ENCODE data around the gene WNT2B.

WNT2B gene

DNA sequence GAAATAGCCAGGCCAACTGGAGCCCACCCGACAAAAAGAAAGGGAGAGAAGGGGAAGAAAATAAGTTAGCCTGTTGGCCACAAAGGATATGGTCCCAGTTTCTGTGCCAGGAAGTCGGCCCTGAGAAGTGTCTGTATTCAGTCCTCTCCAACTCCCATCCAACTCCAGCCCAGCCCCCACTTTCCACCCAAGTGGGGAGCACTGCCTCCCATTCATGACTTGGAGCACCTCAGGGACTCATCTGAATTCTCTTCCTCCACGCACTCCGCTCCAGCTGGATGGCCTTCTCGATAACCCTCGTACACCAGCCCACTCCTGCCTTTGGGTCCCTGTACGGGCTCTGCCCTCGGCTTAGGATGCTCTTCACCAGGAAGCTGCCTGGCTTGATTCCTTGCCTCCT lies 2.0 kb upstream of the WNT2B start:
- Mint-ChIP-seq H3K27ac (ENCODE audit: low read depth) (no peak overlapping the region), H3K4me1 (peaks cover 7% of the 10 kb centered on the region), H3K36me3 (ENCODE audit: insufficient read depth) (peaks cover 2% of the 10 kb centered on the region), H3K27me3 (peaks cover 43% of the 10 kb centered on the region), H3K9me3 (no peaks in the 10 kb centered on the region), H3K4me3 (peak overlapping the region; percentile 84)
- ATAC-seq (replicated peaks; ENCODE audit: extremely low read depth, poor library complexity, severe bottlenecking) (no peak), DNase-seq (ENCODE audit: low spot score in 2 of 2) (no peak)

DNA sequence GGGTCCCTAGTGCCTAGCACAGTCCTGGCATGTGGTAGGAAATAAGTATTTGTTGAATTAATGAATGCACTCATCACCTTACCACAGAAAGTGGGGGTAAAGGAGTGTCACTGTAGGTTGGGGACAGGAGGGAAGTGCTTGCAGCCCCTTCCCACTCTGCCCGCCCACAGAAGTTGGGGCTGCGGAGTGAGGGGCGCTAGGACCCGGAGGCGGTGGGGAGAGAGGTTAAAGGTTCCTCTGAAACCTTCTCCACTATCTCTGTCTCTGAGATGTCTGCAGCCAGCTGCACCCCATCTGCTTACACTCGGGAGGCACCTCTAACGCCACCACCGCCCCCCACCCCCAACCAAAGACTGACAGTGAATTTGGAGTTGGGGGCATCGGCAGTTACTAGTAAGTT lies 1.4 kb upstream of the WNT2B start:
- Mint-ChIP-seq H3K27ac (ENCODE audit: low read depth) (no peak overlapping the region), H3K27me3 (peaks cover 39% of the 10 kb centered on the region), H3K4me1 (peaks cover 7% of the 10 kb centered on the region), H3K36me3 (ENCODE audit: insufficient read depth) (peaks cover 2% of the 10 kb centered on the region), H3K9me3 (no peaks in the 10 kb centered on the region), H3K4me3 (peak overlapping the region; percentile 84)
- no peak for ATAC-seq (replicated peaks; ENCODE audit: extremely low read depth, poor library complexity, severe bottlenecking)
- no peak for DNase-seq (ENCODE audit: low spot score in 2 of 2)

DNA sequence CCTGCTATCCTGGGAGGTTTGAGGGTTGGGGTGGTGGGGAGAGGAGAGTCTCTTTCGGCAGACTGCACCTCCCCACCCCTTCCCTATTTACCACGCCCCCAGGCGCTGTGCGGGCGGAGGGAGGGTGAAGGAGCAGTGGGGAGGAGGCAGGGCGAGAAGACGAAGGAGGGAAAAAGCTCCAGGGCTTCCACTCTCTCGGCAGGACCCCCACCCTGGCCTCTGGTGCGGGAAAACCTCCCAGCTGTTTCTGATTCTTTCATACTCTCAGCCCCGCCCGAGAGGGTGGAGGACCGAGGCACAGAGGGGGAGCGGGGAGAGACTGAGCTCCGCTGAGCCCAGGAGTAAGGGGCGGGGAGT lies 866 bp upstream of the WNT2B start:
- peaks cover 33% of the 10 kb centered on the region for H3K27me3 Mint-ChIP-seq
- no peak overlapping the region for H3K27ac Mint-ChIP-seq (ENCODE audit: low read depth)
- DNase-seq (ENCODE audit: low spot score in 2 of 2), result no peak
- no peaks in the 10 kb centered on the region for H3K9me3 Mint-ChIP-seq
- peaks cover 2% of the 10 kb centered on the region for H3K36me3 Mint-ChIP-seq (ENCODE audit: insufficient read depth)
- ATAC-seq (replicated peaks; ENCODE audit: extremely low read depth, poor library complexity, severe bottlenecking), result no peak
- peak overlapping the region; percentile 84 for H3K4me3 Mint-ChIP-seq
- peaks cover 7% of the 10 kb centered on the region for H3K4me1 Mint-ChIP-seq

DNA sequence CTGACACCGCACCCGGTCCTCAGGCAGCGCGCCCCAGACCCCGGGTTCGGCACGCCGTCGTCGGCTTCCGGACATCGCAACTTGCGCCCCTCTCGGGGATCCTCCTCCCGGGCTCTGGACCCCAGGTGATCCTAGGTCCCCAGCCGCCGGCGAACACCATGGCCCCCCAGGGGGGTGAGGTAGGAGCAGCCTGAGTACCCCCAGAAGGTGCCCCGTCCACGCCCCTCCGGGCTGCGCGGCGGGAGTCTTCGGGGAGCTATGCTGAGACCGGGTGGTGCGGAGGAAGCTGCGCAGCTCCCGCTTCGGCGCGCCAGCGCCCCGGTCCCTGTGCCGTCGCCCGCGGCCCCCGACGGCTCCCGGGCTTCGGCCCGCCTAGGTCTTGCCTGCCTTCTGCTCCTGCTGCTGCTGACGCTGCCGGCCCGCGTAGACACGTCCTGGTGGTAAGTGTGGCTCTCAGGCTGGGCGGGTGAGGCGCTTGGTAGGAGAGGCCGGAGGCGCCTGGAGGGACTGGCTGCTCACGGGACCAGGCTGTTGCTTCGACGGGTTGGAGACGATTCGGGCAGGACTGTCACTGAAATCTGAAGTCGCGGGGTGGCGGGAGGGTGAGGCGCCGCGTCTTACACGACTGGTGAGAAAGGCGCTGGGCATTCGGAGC lies 367 bp downstream of the WNT2B start:
- Mint-ChIP-seq H3K4me3 (peak overlapping the region; percentile 84), H3K9me3 (no peaks in the 10 kb centered on the region), H3K4me1 (peaks cover 7% of the 10 kb centered on the region), H3K27me3 (peaks cover 21% of the 10 kb centered on the region), H3K36me3 (ENCODE audit: insufficient read depth) (peaks cover 2% of the 10 kb centered on the region), H3K27ac (ENCODE audit: low read depth) (no peak overlapping the region)
- ATAC-seq (replicated peaks; ENCODE audit: extremely low read depth, poor library complexity, severe bottlenecking), result peak; percentile 44
- DNase-seq (ENCODE audit: low spot score in 2 of 2), result peak in 1 of 2 donors; percentile 22

DNA sequence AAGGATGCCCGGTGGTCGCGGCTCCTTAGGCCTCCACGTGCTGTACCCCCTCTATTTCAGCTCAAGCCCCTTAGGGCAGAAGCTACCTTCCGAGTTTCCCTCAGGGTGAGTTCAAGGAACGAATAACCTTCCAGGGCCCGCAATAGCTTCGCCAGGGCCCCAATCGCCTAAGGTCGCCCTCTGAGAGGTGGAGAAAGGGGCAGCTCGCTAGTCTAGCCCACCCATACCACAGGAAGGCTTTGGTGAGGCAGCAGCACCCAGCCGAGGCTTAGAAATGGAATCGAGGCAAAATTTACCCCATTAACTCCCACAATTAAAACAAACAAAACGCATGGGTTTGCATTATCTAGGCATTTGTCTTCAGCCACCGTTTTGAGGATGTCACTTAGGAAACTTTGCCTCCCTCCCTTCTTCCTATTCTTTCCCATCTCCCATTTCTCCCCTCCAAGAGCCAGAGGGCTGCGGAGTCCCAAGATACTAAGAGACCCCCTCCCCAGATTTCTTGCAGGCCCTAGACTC lies 954 bp downstream of the WNT2B start:
- Mint-ChIP-seq H3K36me3 (ENCODE audit: insufficient read depth) (peaks cover 2% of the 10 kb centered on the region), H3K27ac (ENCODE audit: low read depth) (no peak overlapping the region), H3K9me3 (no peaks in the 10 kb centered on the region), H3K4me3 (peak overlapping the region; percentile 84), H3K27me3 (peaks cover 15% of the 10 kb centered on the region), H3K4me1 (peaks cover 7% of the 10 kb centered on the region)
- DNase-seq (ENCODE audit: low spot score in 2 of 2) (no peak), ATAC-seq (replicated peaks; ENCODE audit: extremely low read depth, poor library complexity, severe bottlenecking) (no peak)

DNA sequence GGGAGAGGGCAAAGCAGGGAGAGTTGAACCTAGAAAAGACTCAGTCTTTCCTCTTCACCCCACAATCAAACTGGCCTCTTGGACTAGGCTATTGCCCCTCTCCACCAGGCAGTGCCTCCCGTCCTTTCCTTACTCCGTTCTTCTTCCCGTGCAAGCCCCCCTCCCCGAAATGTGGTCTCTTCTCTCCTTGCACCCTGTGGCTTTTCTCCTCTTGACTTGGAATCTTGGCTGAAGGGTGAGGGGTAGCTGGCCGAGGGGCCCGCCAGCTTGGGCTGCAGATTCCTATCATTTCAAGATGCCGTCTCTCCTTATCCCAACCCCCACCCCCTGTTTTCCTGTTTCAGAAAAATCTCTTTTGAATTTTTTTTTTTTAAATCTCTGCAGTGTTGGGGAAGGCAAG lies 1.6 kb downstream of the WNT2B start:
- Mint-ChIP-seq H3K4me1 (peaks cover 7% of the 10 kb centered on the region), H3K27me3 (peaks cover 9% of the 10 kb centered on the region)

DNA sequence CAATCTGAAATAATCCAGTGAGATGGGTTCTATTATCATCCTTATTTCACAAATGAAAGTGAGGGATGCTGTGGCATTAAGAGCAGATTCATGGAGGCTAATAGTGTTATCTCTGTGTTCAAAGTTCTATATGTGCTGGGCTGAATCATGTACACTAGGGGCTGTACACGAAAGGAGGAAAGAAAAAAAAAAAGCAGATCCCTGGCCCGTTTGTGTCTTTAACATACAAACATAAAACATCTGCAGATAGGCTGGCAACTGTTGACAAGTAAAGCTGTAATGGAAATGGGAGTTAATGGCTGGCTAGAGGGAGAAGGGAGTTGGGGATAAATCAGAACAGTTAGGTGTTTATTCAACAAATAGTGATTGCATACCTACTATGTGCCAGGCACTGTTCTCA lies 3.1 kb downstream of the WNT2B start:
- ATAC-seq (replicated peaks; ENCODE audit: extremely low read depth, poor library complexity, severe bottlenecking), result no peak
- H3K9me3 Mint-ChIP-seq, result no peaks in the 10 kb centered on the region
- no peak overlapping the region for H3K27ac Mint-ChIP-seq (ENCODE audit: low read depth)
- peaks cover 6% of the 10 kb centered on the region for H3K4me1 Mint-ChIP-seq
- peaks cover 2% of the 10 kb centered on the region for H3K36me3 Mint-ChIP-seq (ENCODE audit: insufficient read depth)
- no peak for DNase-seq (ENCODE audit: low spot score in 2 of 2)
- no peak overlapping the region for H3K4me3 Mint-ChIP-seq
- H3K27me3 Mint-ChIP-seq, result peaks cover 4% of the 10 kb centered on the region

More for the DNA sequence above, 1.6 kb downstream of the WNT2B start:
- Mint-ChIP-seq H3K4me3 (peak overlapping the region; percentile 84), H3K27ac (ENCODE audit: low read depth) (no peak overlapping the region), H3K9me3 (no peaks in the 10 kb centered on the region), H3K36me3 (ENCODE audit: insufficient read depth) (peaks cover 2% of the 10 kb centered on the region)
- no peak for DNase-seq (ENCODE audit: low spot score in 2 of 2)
- ATAC-seq (replicated peaks; ENCODE audit: extremely low read depth, poor library complexity, severe bottlenecking), result no peak

DNA sequence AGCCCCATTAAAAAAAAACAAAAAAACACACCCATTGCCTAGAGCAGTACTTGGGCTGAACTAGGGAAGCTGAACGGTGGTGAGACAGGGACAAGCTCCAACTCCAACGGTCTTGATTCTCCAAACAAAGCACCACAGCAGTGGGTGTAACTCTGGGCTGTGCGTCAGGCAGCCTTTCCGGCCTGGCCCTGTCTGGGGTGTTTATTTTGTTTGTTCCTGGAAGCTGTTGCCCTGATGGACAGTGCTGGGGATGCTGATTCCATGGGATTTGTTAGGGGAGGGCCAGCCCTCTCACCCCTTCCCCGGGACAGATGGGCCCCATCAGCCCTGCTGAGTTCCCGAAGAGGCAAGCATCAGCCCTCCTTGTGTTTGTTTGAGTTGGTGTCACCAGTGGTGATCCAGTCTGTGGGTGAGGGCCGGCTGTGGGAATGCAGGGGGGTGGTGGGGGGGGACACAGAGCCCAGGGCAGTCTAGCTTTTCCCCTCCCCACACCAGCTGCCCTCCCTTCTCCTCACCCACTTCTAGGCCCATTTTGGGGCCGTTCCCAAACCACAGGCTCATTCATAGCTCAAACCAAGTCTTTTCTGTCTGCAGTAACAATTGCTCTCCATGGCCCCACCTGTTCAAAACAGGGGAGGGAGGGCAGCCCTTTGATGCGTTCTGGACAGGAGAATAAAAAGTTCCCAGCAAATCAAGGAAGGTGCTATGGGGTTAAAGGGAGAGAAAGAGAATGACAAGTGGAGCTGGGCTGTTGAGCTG lies 4.5 kb downstream of the WNT2B start:
- no peaks in the 10 kb centered on the region for H3K9me3 Mint-ChIP-seq
- H3K4me3 Mint-ChIP-seq, result no peak overlapping the region
- H3K27ac Mint-ChIP-seq (ENCODE audit: low read depth), result no peak overlapping the region
- peaks cover 2% of the 10 kb centered on the region for H3K36me3 Mint-ChIP-seq (ENCODE audit: insufficient read depth)
- no peaks in the 10 kb centered on the region for H3K4me1 Mint-ChIP-seq
- no peak for DNase-seq (ENCODE audit: low spot score in 2 of 2)
- H3K27me3 Mint-ChIP-seq, result no peaks in the 10 kb centered on the region
- ATAC-seq (replicated peaks; ENCODE audit: extremely low read depth, poor library complexity, severe bottlenecking), result no peak

DNA sequence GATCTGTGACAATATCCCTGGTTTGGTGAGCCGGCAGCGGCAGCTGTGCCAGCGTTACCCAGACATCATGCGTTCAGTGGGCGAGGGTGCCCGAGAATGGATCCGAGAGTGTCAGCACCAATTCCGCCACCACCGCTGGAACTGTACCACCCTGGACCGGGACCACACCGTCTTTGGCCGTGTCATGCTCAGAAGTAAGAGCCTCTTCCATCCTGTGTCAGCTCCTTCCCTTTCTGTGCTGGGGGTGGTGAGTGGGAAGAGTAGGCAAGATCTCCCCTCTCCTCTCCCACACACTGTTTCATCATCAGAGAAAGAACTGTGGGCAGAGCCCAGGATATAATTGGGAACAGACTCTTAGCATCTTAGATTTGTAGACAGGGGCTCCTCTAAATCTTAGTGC lies 6.1 kb downstream of the WNT2B start:
- no peak overlapping the region for H3K4me3 Mint-ChIP-seq
- no peaks in the 10 kb centered on the region for H3K27me3 Mint-ChIP-seq
- H3K4me1 Mint-ChIP-seq, result no peaks in the 10 kb centered on the region
- H3K27ac Mint-ChIP-seq (ENCODE audit: low read depth), result no peak overlapping the region
- H3K36me3 Mint-ChIP-seq (ENCODE audit: insufficient read depth), result no peaks in the 10 kb centered on the region
- no peaks in the 10 kb centered on the region for H3K9me3 Mint-ChIP-seq
- DNase-seq (ENCODE audit: low spot score in 2 of 2) (no peak), ATAC-seq (replicated peaks; ENCODE audit: extremely low read depth, poor library complexity, severe bottlenecking) (no peak)

DNA sequence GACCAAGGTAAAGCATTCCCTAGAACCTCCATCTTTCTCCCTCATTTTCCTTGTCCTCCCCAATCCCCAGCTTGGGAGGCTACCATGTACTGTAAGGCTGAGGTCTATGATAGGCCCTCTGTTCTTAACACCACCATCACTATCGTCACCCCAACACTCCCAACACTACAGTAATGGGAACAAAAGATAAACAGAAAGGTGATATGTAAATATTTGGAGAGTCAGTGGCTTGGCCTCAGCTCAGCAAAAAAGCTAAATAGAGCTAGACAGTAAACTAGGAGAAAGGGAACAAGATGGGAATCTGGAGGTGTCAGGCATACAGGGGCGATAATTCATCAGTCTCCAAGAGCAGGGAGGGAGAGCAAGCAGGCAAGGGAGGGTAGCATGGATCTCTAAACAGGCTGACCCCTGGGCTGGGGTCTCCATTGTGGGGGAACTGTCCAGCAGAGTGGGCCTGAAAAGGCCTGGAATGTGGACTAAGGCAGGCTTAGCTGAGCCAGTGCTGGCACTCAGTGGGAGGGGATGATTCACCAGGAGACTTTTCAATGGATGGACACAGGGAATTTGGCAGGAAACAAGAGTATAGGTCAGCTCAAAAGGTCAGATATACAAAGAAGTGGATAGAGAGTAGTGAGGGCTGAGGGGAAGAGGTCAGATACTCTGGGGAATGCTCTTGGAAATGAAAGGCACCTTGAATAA lies 6.7 kb downstream of the WNT2B start:
- no peak for ATAC-seq (replicated peaks; ENCODE audit: extremely low read depth, poor library complexity, severe bottlenecking)
- H3K4me3 Mint-ChIP-seq, result no peak overlapping the region
- no peaks in the 10 kb centered on the region for H3K9me3 Mint-ChIP-seq
- no peak overlapping the region for H3K27ac Mint-ChIP-seq (ENCODE audit: low read depth)
- no peak for DNase-seq (ENCODE audit: low spot score in 2 of 2)
- H3K36me3 Mint-ChIP-seq (ENCODE audit: insufficient read depth), result no peaks in the 10 kb centered on the region
- H3K27me3 Mint-ChIP-seq, result no peaks in the 10 kb centered on the region
- no peaks in the 10 kb centered on the region for H3K4me1 Mint-ChIP-seq

DNA sequence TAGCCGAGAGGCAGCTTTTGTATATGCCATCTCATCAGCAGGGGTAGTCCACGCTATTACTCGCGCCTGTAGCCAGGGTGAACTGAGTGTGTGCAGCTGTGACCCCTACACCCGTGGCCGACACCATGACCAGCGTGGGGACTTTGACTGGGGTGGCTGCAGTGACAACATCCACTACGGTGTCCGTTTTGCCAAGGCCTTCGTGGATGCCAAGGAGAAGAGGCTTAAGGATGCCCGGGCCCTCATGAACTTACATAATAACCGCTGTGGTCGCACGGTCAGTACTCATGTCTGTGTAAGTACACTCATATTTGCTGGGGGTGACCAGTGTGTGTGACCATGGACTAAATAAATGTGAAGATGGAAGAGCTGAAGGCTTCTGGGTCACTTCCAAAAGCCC lies 7.4 kb downstream of the WNT2B start:
- ATAC-seq (replicated peaks; ENCODE audit: extremely low read depth, poor library complexity, severe bottlenecking) (no peak), DNase-seq (ENCODE audit: low spot score in 2 of 2) (no peak)
- H3K4me1 Mint-ChIP-seq, result no peaks in the 10 kb centered on the region
- H3K36me3 Mint-ChIP-seq (ENCODE audit: insufficient read depth), result no peaks in the 10 kb centered on the region
- H3K27ac Mint-ChIP-seq (ENCODE audit: low read depth), result no peak overlapping the region
- H3K4me3 Mint-ChIP-seq, result no peak overlapping the region
- no peaks in the 10 kb centered on the region for H3K9me3 Mint-ChIP-seq
- no peaks in the 10 kb centered on the region for H3K27me3 Mint-ChIP-seq

DNA sequence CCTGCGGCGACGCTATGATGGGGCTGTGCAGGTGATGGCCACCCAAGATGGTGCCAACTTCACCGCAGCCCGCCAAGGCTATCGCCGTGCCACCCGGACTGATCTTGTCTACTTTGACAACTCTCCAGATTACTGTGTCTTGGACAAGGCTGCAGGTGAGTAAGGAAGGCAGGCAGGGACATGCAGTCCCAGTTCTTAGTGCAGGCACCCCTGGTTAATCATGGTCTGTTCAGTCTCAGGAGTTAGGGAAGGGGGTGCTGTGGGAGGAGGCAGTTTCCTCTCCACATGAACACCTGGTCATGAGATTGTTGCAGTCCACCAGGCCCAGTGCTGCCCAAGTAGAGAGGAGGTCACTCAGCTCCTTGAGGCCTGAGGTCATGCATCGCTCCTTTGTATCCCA lies 8.5 kb downstream of the WNT2B start:
- no peak overlapping the region for H3K4me3 Mint-ChIP-seq
- no peak overlapping the region for H3K27ac Mint-ChIP-seq (ENCODE audit: low read depth)
- H3K4me1 Mint-ChIP-seq, result no peaks in the 10 kb centered on the region
- DNase-seq (ENCODE audit: low spot score in 2 of 2) (no peak), ATAC-seq (replicated peaks; ENCODE audit: extremely low read depth, poor library complexity, severe bottlenecking) (no peak)
- H3K27me3 Mint-ChIP-seq, result no peaks in the 10 kb centered on the region
- H3K36me3 Mint-ChIP-seq (ENCODE audit: insufficient read depth), result no peaks in the 10 kb centered on the region
- H3K9me3 Mint-ChIP-seq, result no peaks in the 10 kb centered on the region

DNA sequence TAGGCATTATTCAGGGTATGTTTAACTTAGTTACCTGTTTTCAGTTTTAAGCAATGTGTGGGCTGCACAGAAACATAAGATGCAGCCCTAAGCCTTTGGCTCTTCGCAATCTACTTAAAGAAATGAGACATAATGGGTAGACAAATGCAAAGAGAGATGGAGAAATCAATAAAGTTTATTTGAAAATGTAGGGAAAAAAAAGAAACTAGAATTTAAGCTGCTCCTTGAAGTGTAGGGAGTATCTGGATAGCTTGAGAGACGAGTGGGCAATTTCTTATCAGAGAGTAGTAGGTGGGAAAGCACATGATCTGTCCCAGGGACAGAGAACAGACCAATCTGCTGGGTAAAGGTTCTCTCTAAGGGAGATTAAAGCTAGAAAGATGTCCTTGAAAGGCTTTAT lies 8.9 kb downstream of the WNT2B start:
- ATAC-seq (replicated peaks; ENCODE audit: extremely low read depth, poor library complexity, severe bottlenecking) (no peak), DNase-seq (ENCODE audit: low spot score in 2 of 2) (no peak)
- H3K4me1 Mint-ChIP-seq, result no peaks in the 10 kb centered on the region
- H3K9me3 Mint-ChIP-seq, result no peaks in the 10 kb centered on the region
- no peaks in the 10 kb centered on the region for H3K27me3 Mint-ChIP-seq
- no peak overlapping the region for H3K27ac Mint-ChIP-seq (ENCODE audit: low read depth)
- H3K36me3 Mint-ChIP-seq (ENCODE audit: insufficient read depth), result no peaks in the 10 kb centered on the region
- no peak overlapping the region for H3K4me3 Mint-ChIP-seq
